ENCODE measurements around the gene PTPRN2. TPM values are rescaled to one million over a fixed set of nuclear protein-coding genes. Genes with fewer than 3 reads are reported as not detected.

Gene PTPRN2
- total and polyA plus RNA-seq, 2 donors (not counting 1 experiment from before 2014, with no cell fraction given), result 0.54 to 1.2 TPM

- Histone ChIP-seq H3K4me2 (ENCODE audit: extremely low read depth, insufficient read depth, low read length) (no peak overlapping the region), H3K9me3 (ENCODE audit: control insufficient read depth, insufficient read depth, low read depth, low read length) (no peaks in the 10 kb centered on the region), H2AFZ (ENCODE audit: low read length) (no peak overlapping the region), H3K4me1 (ENCODE audit: control insufficient read depth, extremely low read depth, insufficient read depth, low read length) (no peaks in the 10 kb centered on the region), H3K36me3 (ENCODE audit: control insufficient read depth, insufficient read depth, low read length) (no peaks in the 10 kb centered on the region), H3K79me2 (ENCODE audit: control insufficient read depth, insufficient read depth, low read length) (no peaks in the 10 kb centered on the region), H4K20me1 (ENCODE audit: control insufficient read depth, extremely low read depth, insufficient read depth, low read length) (no peaks in the 10 kb centered on the region), H3K4me3 (replicated peaks in 1 of 4; ENCODE audit: control extremely low read depth in 1 of 4, insufficient read depth in 1 of 4, low read depth in 3 of 4, low read length in 4 of 4) (no peak overlapping the region), H3K27me3 (ENCODE audit: control insufficient read depth, insufficient read depth, low read length) (no peaks in the 10 kb centered on the region), H3K27ac (ENCODE audit: insufficient read depth, low read length) (no peak overlapping the region), H3K9ac (ENCODE audit: insufficient read depth, low read length) (no peak overlapping the region)
- TF ChIP-seq EZH2 (IDR thresholded peaks at IDR 0.05; ENCODE audit: low read length, missing control alignments) (no peak), CTCF (conservative IDR thresholded peaks at IDR 0.05 in 1 of 2, IDR thresholded peaks at IDR 0.05 in 1 of 2; ENCODE audit: low read depth in 1 of 2, low read length in 2 of 2) (no peak)
- no peak for DNase-seq (ENCODE audit: low read depth in 2 of 2)
These were observed 1045.3 kb downstream of the PTPRN2 start for GRCh38 chr7:157542068-157543021.

GRCh38 chr7:157541295-157542067 lies 1046.1 kb downstream of the PTPRN2 start:
- no peak for DNase-seq (ENCODE audit: low read depth in 2 of 2)
- no peaks in the 10 kb centered on the region for H3K9me3 ChIP-seq (ENCODE audit: control insufficient read depth, insufficient read depth, low read depth, low read length)
- H3K4me3 ChIP-seq (replicated peaks in 1 of 4; ENCODE audit: control extremely low read depth in 1 of 4, insufficient read depth in 1 of 4, low read depth in 3 of 4, low read length in 4 of 4), result no peak overlapping the region
- H4K20me1 ChIP-seq (ENCODE audit: control insufficient read depth, extremely low read depth, insufficient read depth, low read length), result no peaks in the 10 kb centered on the region
- no peaks in the 10 kb centered on the region for H3K36me3 ChIP-seq (ENCODE audit: control insufficient read depth, insufficient read depth, low read length)
- H3K4me1 ChIP-seq (ENCODE audit: control insufficient read depth, extremely low read depth, insufficient read depth, low read length), result no peaks in the 10 kb centered on the region
- H3K27ac ChIP-seq (ENCODE audit: insufficient read depth, low read length), result no peak overlapping the region
- no peak for TF ChIP-seq EZH2 (IDR thresholded peaks at IDR 0.05; ENCODE audit: low read length, missing control alignments)
- no peak for TF ChIP-seq CTCF (conservative IDR thresholded peaks at IDR 0.05 in 1 of 2, IDR thresholded peaks at IDR 0.05 in 1 of 2; ENCODE audit: low read depth in 1 of 2, low read length in 2 of 2)
- no peak overlapping the region for H2AFZ ChIP-seq (ENCODE audit: low read length)
- H3K4me2 ChIP-seq (ENCODE audit: extremely low read depth, insufficient read depth, low read length), result no peak overlapping the region
- no peaks in the 10 kb centered on the region for H3K79me2 ChIP-seq (ENCODE audit: control insufficient read depth, insufficient read depth, low read length)
- H3K27me3 ChIP-seq (ENCODE audit: control insufficient read depth, insufficient read depth, low read length), result no peaks in the 10 kb centered on the region
- no peak overlapping the region for H3K9ac ChIP-seq (ENCODE audit: insufficient read depth, low read length)

- no peaks in the 10 kb centered on the region for H3K4me1 ChIP-seq (ENCODE audit: control insufficient read depth, extremely low read depth, insufficient read depth, low read length)
- DNase-seq (ENCODE audit: low read depth in 2 of 2), result no peak
- no peak overlapping the region for H2AFZ ChIP-seq (ENCODE audit: low read length)
- no peak overlapping the region for H3K9ac ChIP-seq (ENCODE audit: insufficient read depth, low read length)
- no peaks in the 10 kb centered on the region for H4K20me1 ChIP-seq (ENCODE audit: control insufficient read depth, extremely low read depth, insufficient read depth, low read length)
- H3K4me2 ChIP-seq (ENCODE audit: extremely low read depth, insufficient read depth, low read length), result no peak overlapping the region
- no peak for TF ChIP-seq CTCF (conservative IDR thresholded peaks at IDR 0.05 in 1 of 2, IDR thresholded peaks at IDR 0.05 in 1 of 2; ENCODE audit: low read depth in 1 of 2, low read length in 2 of 2)
- no peak for TF ChIP-seq EZH2 (IDR thresholded peaks at IDR 0.05; ENCODE audit: low read length, missing control alignments)
- no peaks in the 10 kb centered on the region for H3K36me3 ChIP-seq (ENCODE audit: control insufficient read depth, insufficient read depth, low read length)
- no peaks in the 10 kb centered on the region for H3K79me2 ChIP-seq (ENCODE audit: control insufficient read depth, insufficient read depth, low read length)
- H3K4me3 ChIP-seq (replicated peaks in 1 of 4; ENCODE audit: control extremely low read depth in 1 of 4, insufficient read depth in 1 of 4, low read depth in 3 of 4, low read length in 4 of 4), result no peak overlapping the region
- H3K27me3 ChIP-seq (ENCODE audit: control insufficient read depth, insufficient read depth, low read length), result no peaks in the 10 kb centered on the region
- H3K9me3 ChIP-seq (ENCODE audit: control insufficient read depth, insufficient read depth, low read depth, low read length), result no peaks in the 10 kb centered on the region
- H3K27ac ChIP-seq (ENCODE audit: insufficient read depth, low read length), result no peak overlapping the region
These were observed 1046.9 kb downstream of the PTPRN2 start for GRCh38 chr7:157540606-157541294.

Data from fibroblast of lung (primary cell).